Uterus (tissue), 4 donors: ENCODE results near the gene CD81. TPM values are rescaled to one million over a fixed set of nuclear protein-coding genes. Genes with fewer than 3 reads are reported as not detected.

ENCODE experiments used
- DNase-seq, 2 donors: peaks; one replicate each; pipeline ENCODE4 v3.0.0-alpha.2; 2019 to 2020
- H3K27ac ChIP-seq, 2 donors: fragments of 200-600 bp; sonication (generic); 1 replicate in 1 of 2; 2 replicates in 1 of 2; pipeline ENCODE4 v1.5.1; 2016 to 2018
- H3K27me3 ChIP-seq, 2 donors: fragments of 200-600 bp; sonication (generic); one replicate each; pipeline ENCODE4 v1.5.1; 2018 to 2019; ENCODE audit warnings: control low read depth in 1 of 2
- H3K36me3 ChIP-seq, 2 donors: fragments of 200-600 bp; sonication (generic); one replicate each; pipeline ENCODE4 v1.5.1; 2019; ENCODE audit warnings: control low read depth in 1 of 2
- H3K4me1 ChIP-seq, 2 donors: fragments of 200-600 bp; sonication (generic); one replicate each; pipeline ENCODE4 v1.5.1; 2018 to 2019; ENCODE audit warnings: control low read depth in 1 of 2
- H3K4me3 ChIP-seq, 2 donors: fragments of 200-600 bp; sonication (generic); 1 replicate in 1 of 2; 2 replicates in 1 of 2; pipeline ENCODE4 v1.5.1; 2018 to 2019; ENCODE audit warnings: mild to moderate bottlenecking in 1 of 2
- H3K9me3 ChIP-seq, 2 donors: fragments of 200-600 bp; sonication (generic); one replicate each; pipeline ENCODE4 v1.5.1; 2019; ENCODE audit warnings: control low read depth in 1 of 2
- CTCF ChIP-seq, 4 experiments: fragments of 200-600 bp in 2 of 4; fragments of 450-650 bp in 2 of 4; sonication (generic) in 2 of 4; IDR thresholded peaks; one replicate each; pipeline ENCODE4 v1.5.1; 2016 to 2019; ENCODE audit warnings: antibody characterized with exemption in 4 of 4, mild to moderate bottlenecking in 2 of 4, moderate library complexity in 1 of 4
- POLR2A ChIP-seq, 2 donors: fragments of 450-650 bp; IDR thresholded peaks; one replicate each; pipeline ENCODE4 v1.6.1; 2016; ENCODE audit warnings: antibody characterized with exemption in 2 of 2, mild to moderate bottlenecking in 1 of 2, moderate library complexity in 1 of 2
- intact Hi-C: fragments of 100-400 bp; cut with DNase I; formaldehyde crosslinking; loops from one replicate; pipeline ENCODE4 v1.15.1; 2023; ENCODE audit warnings: low total_unique reads
- total RNA-seq, 4 donors: library from RNA; depleted of rRNA in 3 of 4; stranded (reverse); fragments of >200 nt in 3 of 4; gene quantifications; one replicate each; pipeline versions ENCODE4 v1.1.0 to v1.2.4, GENCODE V29; 2014 to 2023
- donor health status: DM: yes; HTN: yes; CAD: no.

The CD81 gene
- total RNA-seq, 4 donors from 2014 or later: 394 to 852 (median 626) TPM

GRCh38 chr11:2411446-2412305 is 34.6 kb downstream of the CD81 start:
- no peak overlapping the region for H3K4me3 ChIP-seq
- H3K27me3 ChIP-seq: no peaks in the 10 kb centered on the region
- intact Hi-C loops: no loop called here
- H3K36me3 ChIP-seq: no peaks in the 10 kb centered on the region
- TF ChIP-seq POLR2A (IDR thresholded peaks at IDR 0.05) (no peak), CTCF (IDR thresholded peaks at IDR 0.05) (no peak)
- H3K4me1 ChIP-seq: peaks cover 0 to 12% of the 10 kb centered on the region in 2 donors
- no peak for DNase-seq
- H3K9me3 ChIP-seq: no peaks in the 10 kb centered on the region
- H3K27ac ChIP-seq: no peak overlapping the region

GRCh38 chr11:2412323-2412722 is 35.2 kb downstream of the CD81 start:
- no peak overlapping the region for H3K27ac ChIP-seq
- intact Hi-C loops: no loop called here
- H3K4me3 ChIP-seq: no peak overlapping the region
- no peaks in the 10 kb centered on the region for H3K9me3 ChIP-seq
- no peak for DNase-seq
- peaks cover 0 to 12% of the 10 kb centered on the region in 2 donors for H3K4me1 ChIP-seq
- H3K36me3 ChIP-seq: no peaks in the 10 kb centered on the region
- TF ChIP-seq CTCF (IDR thresholded peaks at IDR 0.05): no peak
- TF ChIP-seq POLR2A (IDR thresholded peaks at IDR 0.05): no peak
- no peaks in the 10 kb centered on the region for H3K27me3 ChIP-seq

- Histone ChIP-seq H3K27me3 (no peaks in the 10 kb centered on the region), H3K27ac (no peak overlapping the region), H3K9me3 (no peaks in the 10 kb centered on the region), H3K36me3 (no peaks in the 10 kb centered on the region), H3K4me3 (no peak overlapping the region), H3K4me1 (no peaks in the 10 kb centered on the region)
- no peak for DNase-seq
- TF ChIP-seq CTCF (IDR thresholded peaks at IDR 0.05): no peak
- no peak for TF ChIP-seq POLR2A (IDR thresholded peaks at IDR 0.05)
- intact Hi-C loops: no loop called here
Measured at GRCh38 chr11:2413742-2414579, 36.9 kb downstream of the CD81 start.

GRCh38 chr11:2414616-2415015 is 37.5 kb downstream of the CD81 start:
- no peaks in the 10 kb centered on the region for H3K9me3 ChIP-seq
- intact Hi-C loops: no loop called here
- no peaks in the 10 kb centered on the region for H3K4me1 ChIP-seq
- no peak for DNase-seq
- H3K36me3 ChIP-seq: no peaks in the 10 kb centered on the region
- no peaks in the 10 kb centered on the region for H3K27me3 ChIP-seq
- no peak overlapping the region for H3K27ac ChIP-seq
- TF ChIP-seq CTCF (IDR thresholded peaks at IDR 0.05) (no peak), POLR2A (IDR thresholded peaks at IDR 0.05) (no peak)
- no peak overlapping the region for H3K4me3 ChIP-seq

GRCh38 chr11:2415171-2415570 is 38.1 kb downstream of the CD81 start:
- Histone ChIP-seq H3K4me3 (no peak overlapping the region), H3K27ac (no peak overlapping the region), H3K36me3 (no peaks in the 10 kb centered on the region), H3K27me3 (no peaks in the 10 kb centered on the region), H3K9me3 (no peaks in the 10 kb centered on the region), H3K4me1 (no peaks in the 10 kb centered on the region)
- TF ChIP-seq CTCF (IDR thresholded peaks at IDR 0.05) (no peak), POLR2A (IDR thresholded peaks at IDR 0.05) (no peak)
- intact Hi-C loops: no loop called here
- DNase-seq: no peak
